SHP77 treated with DMSO at 0.1 percent for 48 hours (cell line): ENCODE results near the gene KHDC1L.
"Not testable (repeated sequence)": the region's sequence is repeated elsewhere in the genome, so short reads cannot be mapped to it uniquely, and the experiment has no call there.

Experiments
- DNase-seq: peaks from one replicate; lab custom pipeline; 2025; lab: John Stamatoyannopoulos, UW

KHDC1L gene

GRCh38 chr6:73204252-73204651, 21.0 kb downstream of the KHDC1L start:
- no peak for DNase-seq

GRCh38 chr6:73203098-73203497, 22.2 kb downstream of the KHDC1L start:
- DNase-seq = no peak

GRCh38 chr6:73200735-73201134, 24.6 kb downstream of the KHDC1L start:
- DNase-seq = no peak

- DNase-seq = no peak
Observed at GRCh38 chr6:73200247-73200646, 25.0 kb downstream of the KHDC1L start.

- DNase-seq = no peak
Observed at GRCh38 chr6:73194744-73195143, 30.6 kb downstream of the KHDC1L start.

- DNase-seq = not testable (repeated sequence)
Observed at GRCh38 chr6:73193302-73193701, 32.0 kb downstream of the KHDC1L start.

- DNase-seq = no peak
Observed at GRCh38 chr6:73182021-73182607, 43.2 kb downstream of the KHDC1L start.

GRCh38 chr6:73180763-73181619, 44.3 kb downstream of the KHDC1L start:
- DNase-seq = peak; percentile 57

GRCh38 chr6:73180076-73180738, 45.1 kb downstream of the KHDC1L start:
- DNase-seq = no peak

GRCh38 chr6:73177221-73177944, 47.9 kb downstream of the KHDC1L start:
- no peak for DNase-seq

- no peak for DNase-seq
Observed at GRCh38 chr6:73176057-73176456, 49.2 kb downstream of the KHDC1L start.

GRCh38 chr6:73174646-73175045, 50.6 kb downstream of the KHDC1L start:
- DNase-seq = no peak
